NCI-H1694 treated with DMSO at 0.1 percent for 48 hours (cell line): ENCODE measurements around the gene PRKCB.
"Not testable (repeated sequence)": the region's sequence is repeated elsewhere in the genome, so short reads cannot be mapped to it uniquely, and the experiment has no call there.

Source experiments
- DNase-seq: peaks from one replicate; lab custom pipeline; 2025; lab: John Stamatoyannopoulos, UW

PRKCB gene

DNA sequence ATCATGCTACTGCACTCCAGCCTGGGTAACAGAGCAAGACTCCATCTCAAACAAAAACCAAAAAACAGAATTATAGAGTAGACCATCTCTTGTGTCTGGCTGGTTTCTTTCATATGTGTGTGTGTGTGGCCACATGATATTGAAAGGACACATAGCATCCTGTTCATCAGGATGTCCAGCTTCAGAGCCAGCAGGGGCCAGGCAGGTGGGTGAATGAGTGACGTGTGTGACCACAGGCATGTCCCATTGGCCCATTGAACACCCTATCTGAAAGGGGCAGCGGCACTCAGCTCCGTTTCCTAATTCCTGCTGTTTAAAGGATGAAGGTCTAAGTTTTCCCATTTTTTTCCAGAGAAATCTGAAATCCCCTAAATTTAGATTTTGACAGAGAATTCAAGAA, 174.2 kb downstream of the PRKCB start:
- no peak for DNase-seq

DNA sequence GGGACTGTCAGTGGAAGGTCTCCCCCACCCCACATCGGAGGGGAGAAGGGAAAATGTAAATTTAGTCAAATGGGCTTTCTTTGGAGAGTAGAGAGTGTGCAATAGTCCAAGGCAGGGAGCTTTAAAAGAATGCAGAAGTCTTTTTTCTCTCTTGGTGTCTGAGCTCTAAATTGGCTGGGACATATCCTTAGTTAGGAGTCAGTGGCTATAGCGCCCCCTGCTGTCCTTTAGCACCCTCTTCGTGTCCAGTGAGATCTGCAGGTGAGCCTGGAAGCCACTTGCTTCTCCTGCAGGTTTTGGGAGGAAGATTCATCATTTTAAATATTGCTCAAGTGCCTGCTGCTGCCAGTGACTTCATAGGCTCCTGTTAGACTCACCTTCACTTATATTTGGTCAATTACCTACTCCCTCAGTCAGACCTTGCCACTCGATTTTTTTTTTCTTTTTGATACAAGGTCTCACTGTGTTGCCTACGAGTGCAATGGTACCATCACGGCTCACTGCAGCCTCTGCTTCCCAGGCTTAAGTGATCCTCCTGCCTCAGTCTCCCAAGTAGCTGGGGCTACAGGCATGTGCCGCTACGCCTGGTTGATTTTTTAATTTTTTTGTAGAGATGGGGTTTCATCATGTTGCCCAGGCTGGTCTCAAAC, 174.8 kb downstream of the PRKCB start:
- peak; percentile 20 for DNase-seq

DNA sequence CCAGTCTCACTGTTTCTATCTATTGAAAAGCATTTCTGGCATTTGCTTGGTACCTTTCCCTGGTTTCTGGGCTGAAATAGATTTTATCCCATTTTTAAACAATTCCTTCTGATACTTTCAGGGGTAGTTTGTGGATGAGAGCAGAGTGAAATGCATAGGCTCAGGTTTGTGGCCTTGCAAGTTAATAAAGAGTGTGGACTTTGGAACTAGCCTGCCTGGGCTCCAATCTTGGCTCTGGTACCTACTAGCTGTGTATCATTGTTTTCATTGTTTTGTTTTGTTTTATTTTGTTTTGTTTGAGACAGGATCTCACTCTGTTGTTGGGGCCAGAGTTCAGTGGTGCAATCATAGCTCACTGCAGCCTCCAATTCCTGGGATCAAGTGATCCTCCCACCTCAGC, 175.5 kb downstream of the PRKCB start:
- no peak for DNase-seq

DNA sequence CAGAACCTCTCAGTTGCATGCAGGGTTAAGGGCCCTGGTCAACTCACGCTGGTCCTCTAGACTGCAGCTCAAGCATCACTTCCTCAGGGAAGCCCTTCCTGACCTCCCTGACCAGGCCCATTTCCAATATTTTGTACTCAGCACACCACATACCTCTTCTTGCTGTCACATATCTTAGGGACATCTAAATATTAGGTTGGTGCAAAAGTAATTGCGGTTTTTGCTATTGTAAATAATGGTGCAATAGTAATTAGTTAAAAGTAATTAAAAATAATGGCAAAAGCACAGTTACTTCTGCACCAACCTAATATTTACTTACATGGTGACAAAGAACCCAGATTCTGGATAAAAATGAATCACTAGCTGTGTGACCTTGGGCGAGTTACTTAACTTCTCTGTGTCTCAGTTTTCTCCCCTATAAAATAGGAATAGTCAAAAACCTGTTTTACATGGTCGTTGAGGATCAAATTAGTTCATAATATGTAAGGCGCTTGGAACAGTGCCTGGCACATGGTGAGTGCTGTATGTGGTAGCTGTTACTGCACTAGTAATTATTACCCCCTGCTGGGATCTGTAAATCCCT, 177.4 kb downstream of the PRKCB start:
- DNase-seq = no peak

DNA sequence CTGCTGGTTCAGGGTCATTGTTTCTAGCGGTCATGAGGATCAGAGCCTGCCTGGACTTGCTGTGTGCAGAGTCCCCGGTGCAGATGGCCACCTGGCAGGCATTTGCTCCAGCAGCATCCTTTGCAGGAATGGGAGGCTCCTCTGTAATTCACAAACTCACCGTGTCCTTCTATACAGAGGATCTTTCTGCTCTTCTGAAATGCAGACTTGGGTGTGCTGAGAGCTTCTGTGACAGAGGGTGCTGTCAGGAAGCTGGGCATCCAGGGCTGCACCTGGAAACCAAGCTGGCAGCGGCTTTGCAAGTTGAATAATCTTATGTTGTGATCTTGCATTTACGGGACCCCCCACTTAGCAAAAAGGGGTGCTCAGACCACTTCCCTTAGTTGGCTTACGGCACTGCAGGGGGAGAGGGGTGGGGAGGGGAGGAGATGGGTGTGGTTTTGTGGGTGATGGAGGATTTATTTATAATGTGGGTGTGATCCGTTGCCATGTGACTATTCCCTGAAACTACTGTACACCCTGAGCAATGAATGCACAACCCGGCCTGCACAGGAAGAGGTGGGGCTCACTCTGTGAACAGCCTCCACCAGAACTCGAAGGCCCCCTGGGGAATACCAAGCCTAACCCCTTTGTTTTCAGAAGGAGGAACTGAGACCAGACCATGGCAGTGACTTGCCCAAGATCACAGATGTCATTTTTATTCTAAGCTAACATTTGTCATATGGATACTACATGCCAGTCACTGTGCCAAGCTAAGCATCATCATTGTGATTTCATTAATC, 178.3 kb downstream of the PRKCB start:
- no peak for DNase-seq

DNA sequence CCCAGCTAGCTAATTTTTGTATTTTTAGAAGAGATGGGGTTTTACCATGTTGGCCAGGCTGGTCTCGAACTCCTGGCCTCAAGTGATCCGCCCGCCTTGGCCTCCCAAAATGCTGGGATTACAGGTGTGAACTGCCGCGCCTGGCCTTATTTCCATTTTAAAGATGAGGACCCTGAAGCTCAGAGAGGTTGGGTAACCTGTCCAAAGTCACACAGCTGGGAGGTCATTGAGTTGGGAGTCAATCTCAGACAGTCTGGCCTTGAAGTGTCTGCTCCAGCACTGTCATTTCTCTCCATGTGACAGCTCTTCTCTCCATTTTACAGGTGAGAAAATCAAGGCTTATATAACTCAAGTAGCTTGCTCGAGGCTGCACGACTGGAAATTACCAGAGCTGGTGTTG, 179.2 kb downstream of the PRKCB start:
- DNase-seq = not testable (repeated sequence)

DNA sequence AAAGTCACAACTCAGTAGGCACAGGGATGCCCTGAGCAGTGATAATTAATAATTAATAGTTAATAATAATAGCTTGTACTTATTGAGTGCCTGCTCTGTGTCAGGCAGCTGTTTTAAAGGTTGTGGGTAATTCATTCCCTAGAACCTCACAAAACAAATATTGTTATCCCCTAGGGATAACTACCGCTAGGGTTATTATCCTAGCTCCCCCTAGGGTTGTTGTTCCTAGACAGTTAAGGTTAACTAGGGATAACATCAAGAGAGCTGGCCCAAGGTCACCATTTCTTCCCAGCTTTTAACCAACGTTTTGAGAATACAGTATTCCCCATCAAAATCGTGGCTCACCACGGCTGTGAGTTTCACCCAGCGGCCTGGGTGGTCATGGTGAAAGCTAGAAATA, 180.1 kb downstream of the PRKCB start:
- no peak for DNase-seq

DNA sequence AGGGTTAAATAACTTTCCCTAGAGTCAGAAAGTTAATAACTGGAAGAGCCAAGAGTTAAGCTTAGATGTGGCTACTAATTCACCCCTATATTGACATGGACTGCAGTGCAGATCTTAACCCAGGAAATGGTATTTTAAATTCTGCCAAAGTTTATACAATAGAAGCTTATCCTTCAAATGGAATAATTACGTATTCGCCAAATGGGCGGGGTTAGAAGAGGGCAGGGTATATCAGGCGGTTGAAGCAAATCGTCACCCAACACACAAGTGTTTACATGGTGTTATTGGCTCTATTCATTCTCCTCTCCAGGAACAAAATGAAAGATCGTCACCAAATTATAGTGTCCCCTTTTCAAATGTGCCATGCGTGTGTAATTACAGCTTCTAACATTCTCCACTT, 182.7 kb downstream of the PRKCB start:
- no peak for DNase-seq

DNA sequence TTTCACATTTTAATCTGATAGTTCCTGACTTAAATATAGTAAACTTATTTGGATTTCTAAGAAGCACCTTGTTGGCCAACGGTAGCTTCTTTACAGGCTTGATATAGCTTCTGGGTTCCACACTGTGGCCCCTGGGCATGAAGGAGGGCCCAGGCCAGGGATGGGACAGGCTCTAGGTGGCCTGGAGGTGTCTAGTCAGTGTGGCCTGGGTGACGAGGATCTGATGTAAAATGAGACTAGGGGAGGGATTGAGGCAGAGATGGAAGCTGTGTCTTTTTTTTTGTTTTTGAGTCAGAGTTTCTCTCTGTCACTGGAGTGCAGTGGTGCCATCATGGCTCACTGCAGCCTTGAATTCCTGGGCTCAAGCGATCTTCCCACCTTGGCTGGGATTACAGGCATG, 187.0 kb downstream of the PRKCB start:
- DNase-seq = no peak

DNA sequence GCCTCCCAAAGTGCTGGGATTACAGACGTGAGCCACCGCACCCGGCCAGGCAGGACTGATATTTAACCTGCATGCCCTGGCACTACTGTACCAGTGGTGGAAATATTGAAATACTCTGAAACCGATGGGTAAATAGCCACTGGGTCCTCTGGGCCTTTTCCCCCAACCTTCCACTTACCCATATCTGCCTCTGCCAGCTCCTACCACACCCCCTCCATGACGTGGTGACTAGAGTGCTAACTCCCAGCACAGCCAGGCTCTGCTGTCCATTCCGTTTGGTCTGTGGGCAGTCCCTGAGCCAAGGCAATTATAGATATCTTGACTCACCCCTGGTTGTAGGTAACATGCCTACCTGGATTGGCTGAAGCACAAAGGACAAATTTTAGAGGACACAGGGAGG, 187.8 kb downstream of the PRKCB start:
- no peak for DNase-seq

DNA sequence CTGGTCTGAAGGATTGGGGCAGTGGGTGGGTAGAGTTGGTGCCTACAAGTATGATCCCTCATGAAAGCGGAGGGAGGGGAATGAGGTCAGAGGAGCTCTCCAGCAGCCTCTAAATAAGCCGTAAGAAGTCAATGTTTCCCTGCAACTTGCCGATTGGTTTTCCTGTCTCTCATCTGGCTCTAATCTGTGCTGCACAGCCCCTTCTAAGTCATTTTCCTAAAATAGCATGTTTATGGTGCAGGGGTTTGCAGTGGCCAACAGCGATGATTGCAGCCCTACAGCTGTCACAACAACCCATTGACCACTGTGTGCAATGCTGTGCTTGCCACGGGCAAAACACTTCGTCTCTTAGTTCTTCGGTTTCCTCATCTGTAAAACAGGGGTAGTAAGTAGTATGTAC, 189.2 kb downstream of the PRKCB start:
- no peak for DNase-seq

DNA sequence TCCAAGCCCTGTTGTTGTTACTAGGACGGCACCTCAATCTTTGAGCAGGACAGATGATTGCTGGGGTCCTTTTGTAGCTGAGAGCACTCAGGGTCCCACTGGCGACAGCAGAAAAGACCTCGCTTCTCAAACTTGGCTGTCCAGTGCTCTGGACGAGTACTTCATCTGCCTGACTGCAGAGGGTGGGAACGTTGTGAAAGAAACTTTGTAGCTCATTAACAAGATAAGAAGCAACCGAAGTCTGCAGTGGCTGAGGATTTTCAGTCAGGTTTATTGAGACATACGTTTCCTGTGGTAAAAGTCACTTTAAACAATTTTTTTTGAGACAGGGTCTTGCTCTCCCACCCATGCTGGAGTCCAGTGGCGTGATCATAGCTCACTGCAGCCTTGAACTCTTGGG, 191.7 kb downstream of the PRKCB start:
- DNase-seq = no peak

DNA sequence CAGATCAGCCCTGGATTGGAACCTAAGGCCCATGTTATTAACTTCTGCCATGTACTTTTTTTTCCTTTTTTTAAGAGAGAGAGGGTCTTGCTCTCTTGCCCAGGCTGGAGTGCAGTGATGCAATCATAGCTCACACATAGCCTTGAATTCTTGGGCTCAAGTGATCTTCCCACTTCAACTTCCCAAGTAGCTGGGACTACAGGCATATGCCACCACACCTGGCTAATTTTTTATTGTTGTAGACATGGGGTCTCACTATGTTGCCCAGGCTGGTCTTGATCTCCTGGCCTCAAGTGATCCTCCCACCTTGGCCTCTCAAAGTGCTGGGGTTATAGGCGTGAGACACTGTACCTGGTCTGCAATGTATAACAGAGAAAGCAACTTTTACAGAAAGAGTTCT, 194.1 kb downstream of the PRKCB start:
- not testable (repeated sequence) for DNase-seq

DNA sequence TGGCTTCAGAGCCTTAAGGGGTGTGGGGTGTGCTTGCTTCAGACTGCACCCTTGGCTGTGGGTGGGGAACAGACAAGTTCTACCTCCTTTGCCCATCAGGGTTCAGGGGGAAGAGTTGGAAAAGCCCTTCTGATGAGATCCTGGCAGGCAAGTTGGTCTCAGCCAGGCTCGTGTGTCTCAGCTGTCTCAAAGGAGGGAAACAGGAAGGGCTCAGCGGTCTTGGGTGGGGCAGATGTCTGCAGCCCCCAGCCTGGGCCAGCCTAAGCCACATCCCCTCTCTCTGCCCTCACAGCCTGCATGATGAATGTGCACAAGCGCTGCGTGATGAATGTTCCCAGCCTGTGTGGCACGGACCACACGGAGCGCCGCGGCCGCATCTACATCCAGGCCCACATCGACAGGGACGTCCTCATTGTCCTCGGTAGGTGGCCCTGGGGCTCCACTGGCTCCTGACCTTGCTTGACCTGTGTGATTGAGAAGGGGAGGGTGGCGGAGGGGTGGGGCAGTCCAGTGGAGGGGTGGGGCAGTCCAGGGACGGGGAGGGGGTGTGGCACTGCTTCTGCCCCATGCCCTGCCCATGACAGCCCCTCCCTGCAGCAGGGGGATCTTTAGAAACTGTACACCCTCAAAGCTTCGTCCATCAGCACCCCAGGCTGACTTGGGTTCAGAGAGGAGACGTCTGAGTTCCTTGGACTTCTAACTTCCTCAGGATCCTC, 199.5 kb downstream of the PRKCB start:
- no peak for DNase-seq

DNA sequence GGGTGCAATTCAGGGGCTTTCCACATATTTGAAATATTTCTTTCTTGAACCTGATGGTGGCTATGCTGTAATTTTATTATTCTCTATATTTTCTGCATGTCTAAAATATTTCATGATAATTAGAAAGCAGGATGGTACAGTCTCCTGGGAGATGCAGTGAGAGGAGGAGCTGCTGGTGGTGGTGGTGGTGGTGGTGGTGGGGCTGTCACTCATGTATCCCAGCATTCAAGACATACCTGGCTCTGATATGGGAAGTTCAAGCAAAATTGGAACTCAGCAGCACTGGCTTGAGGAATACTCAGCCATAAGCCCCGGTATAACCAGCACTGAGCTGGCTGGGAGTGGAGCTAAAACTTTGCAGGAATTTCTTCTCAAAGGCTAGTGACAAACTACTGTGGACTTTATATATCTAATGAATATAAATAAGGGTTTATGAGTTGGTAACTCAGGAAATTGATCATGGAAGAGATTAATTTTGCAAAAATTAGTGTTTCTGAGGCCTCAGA, 200.3 kb downstream of the PRKCB start:
- DNase-seq = no peak

DNA sequence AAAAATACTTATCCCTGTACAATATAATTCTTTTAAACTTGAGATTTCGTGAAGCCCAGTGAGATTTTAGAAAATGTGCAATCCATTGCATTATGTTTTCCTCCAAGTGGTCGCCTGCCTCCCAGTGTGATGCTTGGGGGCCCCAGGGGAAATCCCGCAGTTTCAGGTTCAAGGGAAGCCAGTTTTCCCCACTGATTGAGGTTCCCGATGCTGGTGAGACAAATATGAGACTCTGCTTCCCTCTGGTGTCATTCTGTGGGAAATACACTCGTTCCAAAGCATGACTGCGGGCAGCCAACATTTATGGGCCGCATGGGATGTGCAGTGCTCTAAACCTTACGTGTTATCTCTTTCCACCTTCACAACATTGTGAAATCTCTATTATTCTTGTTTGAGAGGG, 200.8 kb downstream of the PRKCB start:
- peak; percentile 34 for DNase-seq

DNA sequence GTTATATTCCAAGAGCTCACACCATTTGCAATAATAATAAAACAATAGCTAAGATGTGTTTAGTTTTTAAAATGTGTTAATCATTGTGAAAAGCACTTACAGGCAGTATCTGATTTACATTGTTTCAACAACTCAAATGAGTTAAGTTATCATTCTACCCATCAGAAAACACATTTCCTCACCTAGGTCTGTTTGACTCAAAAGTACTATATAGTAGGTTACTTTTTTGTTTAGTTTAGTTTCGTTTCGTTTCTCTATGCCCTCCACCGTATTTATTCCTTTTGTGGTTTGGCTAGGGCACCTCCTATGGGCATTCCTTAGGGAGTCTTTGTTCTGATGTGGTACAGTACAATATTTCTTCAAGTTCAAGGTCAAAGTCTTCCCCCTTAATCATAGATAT, 201.6 kb downstream of the PRKCB start:
- no peak for DNase-seq

DNA sequence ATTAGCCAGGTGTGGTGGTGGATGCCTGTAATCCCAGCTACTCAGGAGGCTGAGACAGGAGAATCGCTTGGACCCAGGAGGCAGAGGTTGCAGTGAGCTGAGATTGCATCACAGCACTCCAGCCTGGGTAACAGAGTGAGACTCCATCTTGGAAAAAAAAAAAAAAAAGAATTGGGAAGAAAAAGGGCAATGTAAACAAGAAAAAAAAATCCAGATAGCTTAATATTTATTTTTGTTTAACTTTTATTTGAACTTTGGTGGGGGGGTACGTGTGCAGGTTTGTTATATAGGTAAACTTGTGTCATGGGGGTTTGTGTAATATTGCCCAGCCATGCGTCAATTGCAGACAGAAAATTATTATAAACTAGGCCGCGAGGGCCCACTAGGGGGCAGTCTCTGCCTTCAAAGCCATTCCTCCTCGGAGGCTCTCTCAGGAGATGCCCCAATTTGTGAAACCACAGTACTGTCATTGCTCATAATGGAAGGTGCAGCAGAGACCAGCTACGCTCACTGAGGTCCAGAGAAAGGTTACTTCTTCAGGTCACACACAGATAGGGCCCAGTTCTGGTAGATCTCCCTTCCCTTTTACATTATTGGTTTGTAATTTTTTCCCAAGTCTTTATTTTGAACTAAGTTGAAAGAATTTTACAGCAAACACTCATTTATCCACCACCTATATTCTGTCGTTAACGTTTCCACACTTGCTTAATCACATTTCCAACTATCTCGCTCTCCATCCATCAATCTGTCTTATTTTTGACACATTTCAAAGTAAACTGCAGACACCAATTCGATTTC, 206.2 kb downstream of the PRKCB start:
- peak; percentile 2 for DNase-seq

DNA sequence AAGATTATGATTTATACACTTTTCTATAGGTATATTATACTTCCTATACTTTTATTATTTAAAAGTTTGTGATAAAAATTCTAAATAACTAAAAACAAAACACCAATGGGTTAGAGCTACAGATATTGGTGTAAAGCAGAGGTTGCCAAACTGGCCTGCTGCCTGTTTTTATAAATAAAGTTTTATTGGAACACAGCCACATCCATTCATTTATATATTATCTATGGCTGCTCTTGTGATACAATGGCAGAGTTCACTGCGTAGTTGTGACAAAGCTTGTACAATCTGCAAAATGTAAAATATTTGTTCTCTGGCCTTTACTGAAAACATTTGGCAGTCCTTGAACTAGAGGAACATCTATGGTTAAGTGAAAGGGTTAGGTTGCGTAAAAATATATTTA, 208.7 kb downstream of the PRKCB start:
- DNase-seq = no peak

DNA sequence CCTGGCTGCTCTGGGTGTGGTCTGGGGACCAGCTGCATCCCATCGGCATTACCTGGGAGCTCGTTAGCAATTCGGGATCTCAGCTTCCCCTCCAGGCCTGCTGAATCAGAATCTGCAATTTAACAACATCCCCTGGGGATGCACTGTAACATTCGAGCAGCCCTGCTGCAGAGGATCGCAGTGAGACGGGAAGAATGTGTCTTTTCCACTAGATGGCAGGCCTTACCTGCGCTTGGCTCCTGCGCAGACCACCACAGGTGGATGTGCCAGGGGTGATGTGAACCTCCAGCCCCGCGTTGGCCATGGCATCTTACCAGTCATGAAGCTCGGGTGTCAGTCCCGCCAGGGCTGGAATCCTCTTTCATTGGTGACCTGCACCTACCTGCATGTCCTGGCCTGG, 209.9 kb downstream of the PRKCB start:
- no peak for DNase-seq

DNA sequence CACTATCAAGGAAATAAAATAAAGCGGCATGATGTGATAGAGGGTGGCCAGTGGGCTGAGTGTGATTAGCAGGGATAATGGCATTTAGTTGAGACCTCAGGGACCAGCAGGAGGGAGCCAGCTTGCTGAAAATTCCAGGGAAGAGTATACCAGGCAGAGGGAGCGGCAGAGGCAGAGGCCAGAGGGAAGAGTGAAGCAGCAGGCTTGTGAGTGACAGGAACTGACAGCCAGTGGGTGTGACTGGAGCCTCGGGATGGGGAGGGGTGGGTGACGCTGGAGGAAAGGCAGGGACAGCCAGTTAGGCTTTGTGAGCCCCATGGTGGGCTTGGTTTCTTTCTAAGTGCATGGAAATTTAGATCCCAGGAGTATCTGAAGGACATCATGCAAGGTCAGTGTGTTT, 210.7 kb downstream of the PRKCB start:
- DNase-seq = no peak

DNA sequence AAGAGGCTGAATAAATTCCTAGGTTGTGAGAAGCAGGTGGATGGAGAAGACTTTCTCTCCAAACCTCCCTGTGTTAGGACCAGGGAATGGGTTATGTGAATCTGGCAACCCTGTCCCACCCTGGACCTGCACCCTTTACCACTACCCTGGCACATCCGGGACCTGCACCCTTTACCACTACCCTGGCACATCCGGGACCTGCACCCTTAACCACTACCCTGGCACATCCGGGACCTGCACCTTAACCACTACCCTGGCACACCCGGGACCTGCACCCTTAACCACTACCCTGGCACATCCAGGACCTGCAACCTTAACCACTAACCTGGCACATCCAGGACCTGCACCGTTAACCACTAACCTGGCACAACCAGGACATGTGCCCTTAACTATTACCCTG, 213.3 kb downstream of the PRKCB start:
- no peak for DNase-seq
